ENCODE results near the gene TMEM192. TPM values are rescaled to one million over a fixed set of nuclear protein-coding genes. Genes with fewer than 3 reads are reported as not detected.

The TMEM192 gene
- total and polyA plus RNA-seq, 2 donors (not counting 3 experiments of a cell fraction or from before 2014, with no cell fraction given): 11.4 to 13.0 TPM

GRCh38 chr4:165124488-165124887, 11.8 kb upstream of the TMEM192 start:
- H3K9ac ChIP-seq (replicated peaks; ENCODE audit: extremely low read depth, insufficient read depth, low read length): no peak overlapping the region
- H2AFZ ChIP-seq (ENCODE audit: low read depth, low read length): peak overlapping the region; percentile 44
- no peak overlapping the region for H3K4me3 ChIP-seq (replicated peaks in 1 of 3; ENCODE audit: insufficient read depth in 1 of 3, low read depth in 1 of 3, low read length in 3 of 3)
- no peaks in the 10 kb centered on the region for H3K79me2 ChIP-seq (ENCODE audit: control insufficient read depth, insufficient read depth, low read length)
- dilution Hi-C loops (cut with MboI; ENCODE audit: extremely low pct_ligation_motif_present, low sequenced_read_pairs): no loop called here
- H3K27ac ChIP-seq (ENCODE audit: insufficient read depth, low read depth, low read length): no peak overlapping the region
- POLR2A ChIA-PET: no interaction called here
- peaks cover 0 to 6% of the 10 kb centered on the region in 2 experiments for H3K27me3 ChIP-seq (ENCODE audit: control insufficient read depth in 2 of 2, insufficient read depth in 2 of 2, low read length in 2 of 2)
- DNase-seq (ENCODE audit: low read depth, low spot score) (no peak), FAIRE-seq (no peak)
- no peak overlapping the region for H3K4me2 ChIP-seq (ENCODE audit: insufficient read depth, low read length)
- no peaks in the 10 kb centered on the region for H3K9me1 ChIP-seq (replicated peaks; ENCODE audit: control insufficient read depth, extremely low read depth, insufficient read depth, low read length)
- CTCF ChIA-PET: no interaction called here
- H3K4me1 ChIP-seq (ENCODE audit: control insufficient read depth, extremely low read depth, insufficient read depth, low read length): no peaks in the 10 kb centered on the region
- no peak for TF ChIP-seq MAX (IDR thresholded peaks at IDR 0.05; ENCODE audit: insufficient read depth, insufficient read length)
- TF ChIP-seq GATA2 (IDR thresholded peaks at IDR 0.05; ENCODE audit: insufficient read depth, insufficient read length, low read depth, low read length): no peak
- no peak for TF ChIP-seq EZH2 (IDR thresholded peaks at IDR 0.05; ENCODE audit: borderline replicate concordance, low read depth, low read length, severe bottlenecking)
- TF ChIP-seq JUN (IDR thresholded peaks at IDR 0.05; ENCODE audit: borderline replicate concordance, insufficient read depth, insufficient read length, low read depth): no peak
- TF ChIP-seq MYC (IDR thresholded peaks at IDR 0.05; ENCODE audit: low read depth, low read length): no peak
- TF ChIP-seq CTCF (IDR thresholded peaks at IDR 0.05; ENCODE audit: extremely low read depth in 1 of 2, insufficient read depth in 1 of 2, low read depth in 1 of 2, low read length in 2 of 2): no peak
- TF ChIP-seq POLR2A (IDR thresholded peaks at IDR 0.05; ENCODE audit: low read depth, low read length): no peak
- no peak for TF ChIP-seq FOS (IDR thresholded peaks at IDR 0.05; ENCODE audit: borderline replicate concordance, insufficient read depth, low read length)
- TF ChIP-seq POLR2AphosphoS5 (IDR thresholded peaks at IDR 0.05; ENCODE audit: insufficient read depth, low read depth, low read length): no peak
- H3K36me3 ChIP-seq (ENCODE audit: control insufficient read depth in 2 of 2, extremely low read depth in 1 of 2, insufficient read depth in 2 of 2, low read length in 2 of 2): no peaks in the 10 kb centered on the region
- no peaks in the 10 kb centered on the region for H4K20me1 ChIP-seq (replicated peaks; ENCODE audit: control insufficient read depth, extremely low read depth, insufficient read depth, low read length)
- BruUV-seq (replicated peaks): no TSS peak
- intact Hi-C loops (cut with micrococcal nuclease): no loop called here
- H3K9me3 ChIP-seq (replicated peaks; ENCODE audit: control insufficient read depth, insufficient read depth, low read length): no peaks in the 10 kb centered on the region
